Effector CD8-positive, alpha-beta T cell (primary cell): Measurements from ENCODE around the gene FAM120C.

Source experiments
- DNase-seq: peaks from one replicate; lab custom pipeline; 2025; lab: John Stamatoyannopoulos, UW

FAM120C gene

DNA sequence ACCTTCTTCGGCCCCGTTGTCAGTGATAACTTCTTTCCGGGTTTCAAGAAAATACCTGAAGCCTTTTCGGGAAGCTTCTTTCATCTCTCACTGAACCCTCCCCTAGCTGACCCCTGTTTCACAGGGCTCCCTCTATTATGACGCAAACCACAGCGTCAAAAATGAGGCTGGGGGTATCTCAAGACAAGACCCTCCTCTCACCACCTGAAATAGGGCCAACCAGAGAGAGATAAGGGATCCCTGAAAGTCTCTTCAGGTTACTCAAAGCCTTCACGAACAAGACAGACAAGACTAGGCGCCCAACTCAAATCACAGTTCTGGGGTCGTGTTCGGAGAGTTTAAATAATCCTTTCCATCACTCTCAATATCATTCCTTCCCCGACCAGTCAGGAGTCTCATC is 140.0 kb downstream of the FAM120C start:
- DNase-seq, result no peak

DNA sequence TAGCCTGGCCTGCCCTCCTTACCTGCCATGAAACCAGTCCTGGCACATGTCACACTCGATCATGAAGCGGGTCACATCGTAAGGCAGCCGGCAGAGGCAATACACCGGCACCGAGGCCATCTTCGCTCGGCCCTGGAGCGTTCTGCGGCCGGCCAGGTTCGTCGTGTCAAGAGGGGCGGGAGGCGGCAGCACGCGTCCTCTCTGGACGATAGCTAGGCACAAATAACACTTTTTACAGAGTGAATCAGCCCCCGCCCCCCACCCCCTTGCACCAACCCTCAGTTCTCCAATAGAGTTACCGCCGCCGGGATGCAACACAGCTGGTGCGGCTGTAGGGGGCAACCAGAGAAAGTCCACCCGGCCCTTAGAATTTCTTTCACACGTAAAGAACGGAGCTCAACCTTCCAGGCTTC is 140.4 kb downstream of the FAM120C start:
- peak; percentile 3 for DNase-seq

DNA sequence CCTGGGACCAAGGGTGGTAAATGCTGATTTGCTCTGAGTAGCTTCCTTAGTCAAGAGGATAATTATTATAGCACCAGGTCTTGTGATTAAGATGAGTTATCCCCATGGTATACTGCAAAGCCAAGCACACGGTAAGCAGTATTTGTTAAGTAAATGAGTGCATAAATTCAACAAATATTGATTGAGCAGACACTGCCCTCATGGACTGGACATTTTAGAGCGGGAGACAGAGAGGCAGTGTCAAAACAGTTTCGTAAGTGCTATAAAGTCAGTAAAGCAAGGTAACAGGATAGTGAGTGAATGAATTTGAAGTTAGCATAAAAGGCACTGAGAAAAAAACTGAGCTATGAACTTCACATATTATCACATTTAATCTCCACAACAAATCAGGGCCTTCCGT is 152.7 kb downstream of the FAM120C start:
- no peak for DNase-seq

DNA sequence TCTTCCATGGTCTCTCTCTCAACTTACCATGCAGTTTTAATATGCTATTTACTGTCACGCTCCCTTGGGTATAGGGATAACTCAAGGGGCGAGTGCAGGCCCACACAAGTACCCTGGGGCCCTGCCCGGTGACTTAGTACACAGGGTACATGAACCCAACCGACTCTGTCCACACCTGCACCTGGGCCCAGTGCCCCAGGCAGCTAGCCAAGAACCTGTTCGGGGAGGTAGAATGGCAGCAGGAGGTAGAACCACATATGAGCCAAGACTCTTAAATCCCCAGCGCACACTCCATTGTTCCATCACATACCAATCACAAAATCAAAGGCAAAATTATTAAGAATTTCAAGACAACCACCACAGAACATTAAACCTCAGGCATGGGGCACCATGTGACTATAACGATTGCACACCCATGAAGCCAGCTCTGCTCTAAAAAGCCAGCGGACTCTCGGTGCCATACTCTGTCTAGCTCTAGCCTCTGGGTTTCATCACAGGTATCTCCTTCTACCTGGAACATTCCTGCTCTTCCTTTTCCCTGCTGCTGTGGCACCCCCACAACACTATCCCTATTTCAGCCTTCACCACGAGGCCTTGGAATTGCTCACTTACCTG is 153.4 kb downstream of the FAM120C start:
- DNase-seq, result no peak

DNA sequence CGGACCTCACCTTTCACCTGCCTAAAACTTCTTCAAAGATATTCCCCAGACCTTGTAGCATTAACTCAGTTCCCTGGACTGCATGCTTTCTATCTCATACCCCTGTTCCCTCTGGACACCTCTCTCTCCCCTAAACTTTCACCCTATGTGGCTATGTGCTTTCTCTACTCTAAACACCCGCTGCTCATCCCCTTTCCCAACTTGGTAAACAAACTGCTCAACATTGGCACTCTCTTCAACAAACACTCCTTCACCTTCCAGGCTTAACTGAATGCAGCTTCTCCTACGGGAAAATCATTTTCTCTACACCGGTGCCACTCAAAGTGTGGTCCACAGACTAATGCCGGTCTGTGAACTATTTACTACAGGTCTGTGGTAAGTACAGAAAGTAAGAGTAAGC is 158.7 kb downstream of the FAM120C start:
- no peak for DNase-seq
